Measurements from ENCODE around the gene PAPOLA.

The PAPOLA gene

DNA sequence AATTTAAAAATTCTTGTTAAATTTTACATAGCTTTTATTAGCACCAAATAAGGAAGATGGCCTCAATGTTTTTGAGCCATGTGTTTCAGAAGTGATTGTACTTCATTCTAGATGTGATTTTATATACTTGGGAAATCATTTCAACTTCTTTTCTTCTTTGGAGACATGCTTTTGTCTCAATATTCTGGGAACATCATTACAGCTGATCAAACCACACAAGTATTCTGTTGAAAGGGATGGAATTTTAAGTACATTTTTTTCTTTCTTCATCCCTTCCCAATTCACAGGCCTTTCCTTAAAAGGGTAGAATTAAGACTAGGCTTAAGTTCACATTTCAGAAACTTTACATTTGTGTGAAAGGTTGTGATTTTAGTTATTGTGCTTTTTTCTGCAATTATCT lies 66.4 kb downstream of the PAPOLA start:
- DNase-seq = no peak

DNA sequence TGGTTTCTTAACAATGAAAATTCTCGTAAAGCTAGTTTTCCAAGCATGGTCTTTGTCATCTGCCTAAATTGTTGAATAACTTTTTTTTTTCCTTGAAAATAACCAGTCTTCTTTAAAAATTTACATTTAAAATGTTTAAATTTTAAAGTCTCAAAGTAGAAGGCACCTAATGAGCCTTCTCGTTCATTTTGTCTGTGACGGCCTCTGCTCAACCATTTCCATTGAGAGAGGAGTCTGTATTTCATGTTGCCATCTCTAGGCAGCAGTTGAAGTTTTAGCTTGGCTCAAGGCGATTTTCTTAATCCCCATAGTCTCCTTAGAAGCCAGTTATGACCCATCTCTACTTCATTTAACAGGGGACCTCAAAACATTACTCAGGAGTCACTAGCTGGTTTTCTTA lies 69.1 kb downstream of the PAPOLA start:
- no peak for DNase-seq

DNA sequence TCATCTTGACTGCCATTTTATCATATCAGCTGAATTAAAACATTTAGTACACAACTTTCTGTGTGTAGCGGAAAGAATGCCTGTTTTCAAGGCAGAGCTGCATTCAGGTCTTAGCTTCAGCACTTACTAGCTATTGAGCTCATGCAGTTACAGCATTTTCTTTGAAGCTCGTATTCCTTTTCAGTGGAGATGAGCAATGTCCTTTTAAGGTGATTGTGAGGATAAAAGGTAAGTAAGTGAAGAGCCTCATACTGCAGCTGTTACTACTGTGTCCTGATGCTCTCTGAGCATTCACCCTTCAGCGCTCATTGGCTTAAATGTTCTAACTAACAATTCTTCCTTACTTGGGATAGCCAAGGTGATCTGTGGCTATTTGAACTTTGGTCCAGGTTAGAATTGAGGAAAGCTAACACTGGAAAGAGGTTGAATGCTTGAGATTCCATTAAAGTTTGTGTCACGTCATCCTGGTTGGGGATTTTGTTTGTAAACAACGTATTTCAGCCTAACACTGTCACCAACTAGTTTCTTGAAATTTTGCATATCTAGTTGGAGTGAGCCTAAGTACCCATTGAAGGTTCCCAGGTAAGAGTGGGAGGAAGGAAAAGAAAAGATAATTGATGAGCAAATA lies 71.4 kb downstream of the PAPOLA start:
- DNase-seq = no peak

DNA sequence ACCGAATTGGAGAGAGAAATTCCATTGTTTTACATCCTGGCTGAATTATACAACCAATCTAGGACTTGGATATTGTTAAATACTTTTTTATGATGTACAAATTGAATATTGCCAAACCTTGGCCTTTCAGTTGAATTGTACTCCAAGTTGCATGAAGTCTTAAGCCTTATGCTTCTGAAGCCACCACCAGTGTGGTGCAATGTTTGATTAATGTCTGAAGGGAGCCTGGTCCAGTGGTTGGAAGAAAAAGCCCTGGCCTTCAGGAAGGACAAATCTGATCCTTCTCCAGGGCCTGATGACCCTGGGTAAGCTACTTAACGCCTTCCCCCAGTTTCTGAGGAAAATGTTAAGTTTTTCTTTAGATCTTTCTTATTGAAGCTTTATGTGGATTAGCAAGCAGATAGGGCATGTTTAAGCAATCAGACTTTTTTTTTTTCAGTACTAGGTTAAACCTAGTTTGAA lies 72.0 kb downstream of the PAPOLA start:
- DNase-seq = no peak

DNA sequence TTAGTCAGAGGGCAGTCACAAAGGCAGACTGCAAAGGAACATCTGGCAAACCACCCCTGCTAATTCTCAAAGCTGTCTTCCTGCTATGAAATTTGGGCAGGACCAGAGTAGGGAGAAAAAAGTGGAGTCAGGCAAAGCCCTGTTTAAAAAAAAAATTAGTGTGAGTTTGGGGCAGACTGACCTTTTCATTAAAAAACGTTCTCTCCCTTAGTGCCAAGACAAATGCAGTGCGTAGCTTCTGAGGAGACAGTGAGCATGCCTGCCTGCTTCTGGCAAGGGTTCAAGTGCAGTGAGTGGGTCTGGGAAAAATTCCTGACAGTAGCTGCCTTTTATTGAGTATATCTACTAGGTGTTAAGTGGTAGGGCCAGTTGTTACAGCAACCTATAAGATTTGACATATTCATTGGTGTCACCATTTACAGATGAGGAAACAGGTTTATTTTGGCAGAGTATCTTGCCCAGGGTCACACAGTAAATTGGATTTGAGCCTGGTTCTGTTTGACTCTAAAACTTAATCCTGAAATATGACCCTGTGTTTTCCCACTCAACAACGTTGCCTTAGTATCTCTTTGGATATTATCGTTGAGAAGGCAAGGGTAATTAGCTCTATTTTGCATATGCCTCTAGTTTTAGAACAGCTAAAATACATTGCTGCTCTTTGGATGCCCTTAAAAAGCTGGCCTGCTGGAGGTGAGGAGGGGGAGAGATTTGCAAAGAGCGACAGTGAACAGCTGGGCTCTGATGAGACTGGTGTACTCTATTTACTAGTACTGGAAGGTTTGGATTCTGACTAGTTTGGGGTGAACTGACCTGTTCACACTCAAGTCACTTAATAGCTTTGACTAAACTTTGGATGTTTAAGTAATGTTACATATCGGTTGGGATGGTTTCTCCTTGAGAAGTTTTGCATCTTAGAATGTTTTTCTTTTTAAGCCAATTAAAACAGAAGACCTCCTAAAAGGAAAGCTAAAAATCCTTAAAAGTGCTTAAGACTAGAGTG lies 72.8 kb downstream of the PAPOLA start:
- peak; percentile 98 for DNase-seq

DNA sequence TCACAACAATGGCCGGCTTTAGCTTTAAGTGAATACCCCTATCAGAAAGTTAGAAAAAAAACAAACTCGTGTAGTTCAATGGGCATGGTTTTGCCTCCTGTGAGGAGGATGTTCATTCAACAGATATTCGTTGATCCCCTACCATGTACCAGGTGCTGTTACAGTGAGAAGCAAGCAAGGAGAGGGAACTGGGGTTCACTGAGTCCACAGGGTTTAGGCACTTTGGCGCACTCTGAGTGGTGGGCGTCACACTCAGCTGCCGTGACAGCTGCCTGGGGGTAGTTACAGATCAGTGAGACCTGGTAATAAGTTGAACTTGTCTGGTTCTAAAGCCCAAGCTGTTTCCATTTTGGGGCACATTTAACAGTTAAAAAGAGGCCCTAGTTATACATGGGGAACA lies 74.2 kb downstream of the PAPOLA start:
- no peak for DNase-seq

DNA sequence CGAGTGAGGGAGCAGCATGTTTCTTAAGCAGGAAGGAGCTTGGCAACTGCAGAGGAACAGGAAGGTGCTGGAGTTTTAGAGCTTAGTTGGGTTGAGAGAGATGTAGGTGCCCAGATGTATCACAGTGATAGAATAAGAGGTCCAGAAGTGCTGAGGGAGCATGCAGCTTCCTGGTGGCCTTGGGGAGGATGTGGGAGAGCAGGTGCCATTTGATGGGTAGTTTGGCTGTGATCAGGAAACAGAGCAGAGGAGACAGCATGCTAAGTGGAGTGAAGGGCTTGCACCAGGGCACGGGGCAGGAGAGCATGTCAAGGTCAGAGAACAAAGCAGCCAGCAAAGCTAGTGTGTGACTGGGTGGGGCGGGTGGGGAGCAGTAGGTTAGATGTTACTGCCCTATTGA lies 74.8 kb downstream of the PAPOLA start:
- no peak for DNase-seq

DNA sequence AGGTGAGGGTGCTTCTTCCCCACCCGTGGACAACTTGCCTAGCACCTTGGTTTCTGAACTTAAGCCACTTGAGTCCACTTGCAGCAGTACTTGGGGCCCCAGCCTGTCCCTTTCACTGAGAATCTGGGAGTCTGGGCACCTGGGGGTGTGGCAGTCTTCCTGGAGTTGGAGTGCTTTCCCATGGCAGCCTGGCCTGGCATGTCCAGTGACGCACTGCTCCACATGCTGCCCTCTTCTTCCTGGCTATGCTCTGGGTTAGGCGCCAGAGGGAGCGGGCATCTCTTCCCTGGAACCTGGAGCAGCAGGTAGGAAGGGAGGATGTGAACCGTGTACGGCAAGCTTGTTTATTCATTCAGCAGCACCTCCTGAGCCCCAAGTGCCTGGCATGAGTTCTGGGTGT lies 76.4 kb downstream of the PAPOLA start:
- no peak for DNase-seq

DNA sequence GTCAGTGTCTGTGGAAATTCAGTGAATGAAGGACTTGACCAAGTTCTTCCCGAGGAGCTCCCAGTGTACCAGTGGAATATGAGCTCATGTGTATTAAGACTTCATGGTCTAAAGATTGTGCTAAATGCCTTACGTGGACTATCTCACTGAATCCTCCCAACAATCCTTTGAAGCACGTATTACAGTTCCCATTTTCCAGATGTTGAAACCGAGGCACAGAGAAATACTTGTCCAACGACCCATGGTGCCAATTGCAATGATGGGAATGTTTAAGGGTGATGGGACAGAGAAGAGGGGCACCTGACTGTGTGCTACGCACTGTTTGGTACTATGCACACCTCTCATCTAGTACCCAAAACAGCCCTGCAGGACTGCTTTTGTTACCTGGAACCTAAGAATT lies 77.2 kb downstream of the PAPOLA start:
- DNase-seq = no peak

DNA sequence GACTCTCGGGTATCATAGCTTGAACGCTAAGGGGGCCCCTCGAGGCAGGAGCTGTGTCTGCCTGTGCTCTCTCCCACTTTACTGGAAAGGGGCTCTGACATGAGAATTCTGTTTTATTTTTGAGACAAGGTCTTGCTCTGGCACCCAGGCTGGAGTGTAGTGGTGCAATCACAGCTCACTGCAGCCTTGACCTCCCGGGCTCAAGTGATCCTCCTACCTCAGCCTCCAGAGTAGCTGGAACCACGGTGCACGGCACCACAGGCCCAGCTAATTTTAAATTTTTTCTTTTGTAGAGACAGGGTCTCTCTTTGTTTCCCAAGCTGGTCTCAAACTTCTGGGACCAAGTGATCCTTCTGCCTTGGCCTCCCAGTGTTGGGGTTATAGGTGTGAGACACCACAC lies 77.7 kb downstream of the PAPOLA start:
- no peak for DNase-seq

DNA sequence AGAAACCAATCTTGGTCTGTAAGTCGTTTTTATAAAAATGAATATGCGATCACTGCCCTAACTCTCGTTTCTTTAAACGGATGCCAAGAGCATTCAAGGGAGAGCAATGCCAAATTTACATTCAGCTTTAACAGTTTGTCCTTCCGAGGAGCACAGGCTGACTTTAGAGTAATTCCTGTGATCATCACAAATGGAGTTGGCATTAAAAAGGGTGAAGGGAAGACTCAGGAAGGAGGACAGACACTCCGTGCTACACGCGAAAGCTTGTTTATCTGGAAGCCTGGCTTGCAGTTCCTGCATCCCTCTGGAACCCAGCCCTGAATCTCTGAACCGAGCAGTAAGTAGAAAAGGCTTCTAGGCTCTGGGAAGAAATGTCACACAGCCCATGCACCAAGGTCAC lies 78.4 kb downstream of the PAPOLA start:
- no peak for DNase-seq

DNA sequence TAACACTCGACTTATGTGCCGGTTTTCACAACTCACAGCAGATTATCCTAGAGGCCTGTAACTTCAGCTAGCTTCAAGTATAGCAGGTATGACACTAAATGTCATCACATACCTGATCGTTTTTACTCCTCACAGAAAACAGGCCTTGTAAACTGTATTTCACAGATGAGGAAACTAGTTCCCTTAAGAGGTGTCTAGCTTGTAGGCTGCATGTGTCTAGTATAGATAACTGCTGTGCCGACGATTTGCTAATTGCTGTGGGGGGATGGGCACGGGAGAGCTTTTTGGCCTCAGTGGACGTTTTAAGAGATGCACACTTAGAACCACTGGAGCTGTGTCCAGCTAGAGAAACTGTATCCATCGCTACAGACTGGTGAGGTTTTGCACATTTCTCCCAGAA lies 78.8 kb downstream of the PAPOLA start:
- DNase-seq = no peak

DNA sequence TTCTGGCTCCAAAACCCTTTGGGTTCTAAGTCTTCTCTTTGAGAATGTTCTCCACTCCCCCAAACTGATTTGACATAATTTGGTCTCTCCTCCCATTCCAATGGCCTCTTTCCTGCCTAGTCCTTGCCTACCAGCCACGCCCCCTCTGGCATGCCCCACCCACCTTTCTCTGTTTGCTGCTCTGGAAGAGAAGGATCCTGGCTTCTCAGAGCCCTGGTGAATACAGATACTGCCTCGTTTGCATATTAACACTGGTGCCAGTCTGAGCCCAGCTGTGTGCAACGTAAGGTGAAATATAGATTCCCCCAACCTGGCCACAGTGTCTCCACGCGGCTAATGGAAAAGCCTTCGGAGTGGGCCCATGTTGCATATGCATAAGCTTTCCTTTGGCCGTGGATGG lies 79.7 kb downstream of the PAPOLA start:
- no peak for DNase-seq

DNA sequence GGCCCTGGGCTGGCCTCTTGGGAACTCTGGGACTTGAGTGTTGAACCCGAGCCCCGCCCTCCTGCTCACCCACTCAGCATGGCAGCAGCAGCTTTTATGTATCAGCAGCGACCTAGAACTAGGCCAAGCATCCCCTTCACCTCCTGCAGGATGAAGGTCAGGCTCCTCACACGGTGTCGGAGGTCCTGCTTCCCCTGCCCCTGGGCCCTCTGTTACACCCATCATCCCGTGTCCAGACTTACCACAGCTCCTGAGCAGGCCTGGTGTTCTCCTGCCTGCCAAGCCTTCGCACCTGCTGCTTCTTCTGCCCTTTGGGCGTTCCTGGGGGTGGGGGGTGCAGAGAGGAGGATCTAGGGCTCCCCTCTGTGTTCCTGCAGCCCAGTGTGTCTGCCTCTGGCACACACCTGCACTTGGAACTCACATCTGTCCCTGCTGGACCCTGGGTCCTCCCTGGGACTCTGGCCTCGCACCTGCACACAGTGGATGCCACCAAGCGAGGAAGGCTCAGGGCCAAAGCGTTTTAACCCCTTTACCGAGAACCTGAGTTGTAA lies 80.3 kb downstream of the PAPOLA start:
- DNase-seq = no peak

DNA sequence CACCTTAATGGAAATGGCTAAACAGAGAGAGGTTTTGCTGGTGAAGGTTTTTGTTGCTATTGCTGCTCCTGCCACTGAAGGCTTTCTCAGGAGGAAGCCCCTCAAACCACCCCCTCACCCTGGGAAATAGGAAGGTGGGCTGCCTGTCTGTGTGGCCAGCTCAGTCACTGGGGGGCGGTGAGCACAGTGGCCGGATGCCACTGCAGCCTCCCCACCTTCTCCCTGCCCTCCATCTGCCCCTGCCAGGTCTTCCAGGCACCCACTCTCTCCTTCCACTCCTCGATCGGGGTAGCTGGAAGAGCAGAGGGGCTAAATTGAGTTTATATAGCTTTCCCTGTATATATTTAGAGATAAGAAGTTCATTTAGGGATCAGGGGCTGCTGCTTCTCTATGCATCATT lies 80.8 kb downstream of the PAPOLA start:
- DNase-seq = no peak

DNA sequence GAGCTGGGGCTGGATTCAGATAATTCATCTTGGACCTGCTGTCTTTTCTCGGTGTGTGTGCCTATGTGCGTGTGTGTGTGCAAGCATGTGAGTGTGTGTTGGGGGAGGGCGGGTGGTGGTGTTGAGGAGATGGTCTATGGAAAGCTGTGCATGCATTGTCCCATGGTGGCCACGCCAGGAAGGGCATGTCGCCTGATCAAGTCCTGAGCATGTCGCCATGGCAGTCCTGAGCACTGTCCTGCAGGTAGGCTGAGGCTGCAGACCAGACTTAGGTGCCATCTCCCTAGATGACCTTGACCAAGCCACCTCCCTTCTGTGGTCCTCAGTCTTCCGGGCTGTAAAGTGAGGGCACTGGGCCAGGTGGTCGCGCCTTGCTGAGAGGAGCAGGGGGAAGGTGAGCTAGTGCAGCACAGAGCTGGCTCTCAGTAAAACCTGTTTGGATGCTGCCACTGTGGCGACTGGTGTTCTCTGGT lies 81.4 kb downstream of the PAPOLA start:
- DNase-seq = no peak

DNA sequence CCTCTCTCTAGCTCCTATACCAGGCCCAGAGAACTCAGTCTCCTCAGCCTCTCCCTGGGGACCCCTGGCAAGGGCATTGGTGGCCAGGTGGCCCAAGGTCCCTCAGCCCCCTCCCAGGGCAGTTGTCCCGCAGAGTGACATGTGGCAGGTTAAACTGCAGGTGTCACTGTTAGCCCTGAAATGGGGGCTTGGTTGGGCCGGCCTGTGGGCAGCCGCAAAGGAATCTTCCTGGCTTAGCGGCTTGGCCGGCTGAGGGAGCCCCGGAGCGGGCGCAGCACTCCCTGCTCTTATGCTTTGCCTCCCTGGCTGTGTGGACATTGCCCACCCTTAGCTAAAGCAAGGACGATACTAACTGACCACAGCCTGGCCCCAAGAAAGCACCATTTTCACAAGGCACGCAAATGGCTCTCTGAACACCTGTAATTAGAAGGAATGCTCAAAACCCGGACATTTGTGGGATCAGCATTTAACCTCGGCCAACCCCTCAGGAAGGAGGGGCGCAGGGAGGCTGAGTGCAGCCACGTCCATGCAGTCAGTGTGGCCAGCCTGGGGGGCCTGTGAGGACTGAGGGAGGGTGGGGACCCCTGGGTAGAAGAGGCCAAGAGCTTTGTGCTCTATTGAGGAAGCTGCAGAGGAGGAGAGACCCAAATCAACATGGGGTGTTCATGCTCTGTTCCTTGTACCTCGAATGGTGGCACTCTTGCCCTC lies 82.2 kb downstream of the PAPOLA start:
- DNase-seq = peak; percentile 54

DNA sequence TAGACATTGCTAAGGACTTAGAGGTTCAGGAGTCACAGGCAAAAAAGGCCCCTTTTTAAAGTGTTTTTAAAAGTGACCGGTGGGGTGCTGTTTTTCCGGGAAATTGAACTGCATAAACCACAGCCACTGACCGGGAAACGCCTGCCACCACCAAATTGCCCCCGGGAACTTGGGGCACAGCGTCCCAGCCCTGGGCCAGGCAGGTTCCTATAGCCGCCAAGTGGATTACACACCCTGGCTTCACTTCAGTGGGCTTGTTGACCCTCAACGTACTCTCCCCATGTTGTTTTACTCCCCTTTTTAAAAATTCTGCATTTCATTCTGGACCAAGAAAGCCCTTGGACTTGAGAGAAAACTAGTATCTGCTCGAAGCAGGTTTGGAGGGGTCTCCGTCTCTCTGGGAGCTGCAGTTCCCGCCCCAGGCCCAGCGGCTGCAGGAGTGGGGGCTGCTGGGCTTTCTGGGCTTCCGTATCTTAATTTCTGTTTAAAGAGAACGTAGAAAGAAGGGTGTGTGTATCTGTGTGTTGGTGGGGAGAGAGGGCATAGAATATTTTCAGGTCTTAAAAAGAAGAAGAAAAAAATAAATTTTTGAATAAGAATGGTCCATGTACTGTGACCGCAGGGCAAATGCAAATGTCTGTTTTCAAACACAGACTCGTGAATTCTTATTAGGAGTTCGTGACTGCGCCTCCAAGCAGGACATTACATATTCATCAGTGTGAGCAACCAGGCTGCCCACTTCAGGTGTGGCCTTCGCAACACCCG lies 82.9 kb downstream of the PAPOLA start:
- no peak for DNase-seq

DNA sequence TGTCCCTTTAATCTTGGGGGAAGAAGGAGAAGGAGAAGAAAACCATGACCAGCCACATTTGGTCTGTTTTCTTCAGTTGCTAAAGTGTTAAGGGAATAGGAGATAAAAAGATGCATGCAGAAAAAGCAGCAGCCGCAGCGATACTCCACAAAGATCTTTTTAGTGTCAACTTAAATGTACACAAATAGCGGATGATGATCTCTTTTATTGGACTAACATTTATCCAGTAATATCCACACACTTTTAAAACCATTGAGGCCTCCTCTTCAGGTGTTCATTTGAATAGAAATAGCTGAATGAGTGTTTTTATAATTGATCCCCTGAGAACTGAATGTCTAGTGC lies 83.5 kb downstream of the PAPOLA start:
- no peak for DNase-seq

DNA sequence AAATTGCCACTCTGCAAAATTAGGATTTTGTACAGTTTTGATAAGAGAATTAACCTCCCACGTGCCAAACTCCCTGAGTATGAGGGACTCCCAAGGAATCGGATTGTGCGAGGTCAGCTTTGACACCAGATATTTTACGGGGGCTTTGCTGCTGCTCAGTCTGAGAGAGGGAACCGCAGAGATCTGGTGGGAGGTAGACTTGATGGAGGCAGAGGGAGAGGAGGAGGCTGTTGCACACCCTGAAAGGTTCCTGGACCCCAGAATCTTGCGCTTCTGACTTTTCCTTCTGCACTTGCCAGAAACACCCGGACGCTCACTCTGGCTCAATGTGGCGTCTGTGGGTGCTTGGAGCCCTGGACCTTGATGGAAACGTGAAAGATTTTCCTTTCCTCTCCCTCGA lies 83.9 kb downstream of the PAPOLA start:
- DNase-seq = no peak

DNA sequence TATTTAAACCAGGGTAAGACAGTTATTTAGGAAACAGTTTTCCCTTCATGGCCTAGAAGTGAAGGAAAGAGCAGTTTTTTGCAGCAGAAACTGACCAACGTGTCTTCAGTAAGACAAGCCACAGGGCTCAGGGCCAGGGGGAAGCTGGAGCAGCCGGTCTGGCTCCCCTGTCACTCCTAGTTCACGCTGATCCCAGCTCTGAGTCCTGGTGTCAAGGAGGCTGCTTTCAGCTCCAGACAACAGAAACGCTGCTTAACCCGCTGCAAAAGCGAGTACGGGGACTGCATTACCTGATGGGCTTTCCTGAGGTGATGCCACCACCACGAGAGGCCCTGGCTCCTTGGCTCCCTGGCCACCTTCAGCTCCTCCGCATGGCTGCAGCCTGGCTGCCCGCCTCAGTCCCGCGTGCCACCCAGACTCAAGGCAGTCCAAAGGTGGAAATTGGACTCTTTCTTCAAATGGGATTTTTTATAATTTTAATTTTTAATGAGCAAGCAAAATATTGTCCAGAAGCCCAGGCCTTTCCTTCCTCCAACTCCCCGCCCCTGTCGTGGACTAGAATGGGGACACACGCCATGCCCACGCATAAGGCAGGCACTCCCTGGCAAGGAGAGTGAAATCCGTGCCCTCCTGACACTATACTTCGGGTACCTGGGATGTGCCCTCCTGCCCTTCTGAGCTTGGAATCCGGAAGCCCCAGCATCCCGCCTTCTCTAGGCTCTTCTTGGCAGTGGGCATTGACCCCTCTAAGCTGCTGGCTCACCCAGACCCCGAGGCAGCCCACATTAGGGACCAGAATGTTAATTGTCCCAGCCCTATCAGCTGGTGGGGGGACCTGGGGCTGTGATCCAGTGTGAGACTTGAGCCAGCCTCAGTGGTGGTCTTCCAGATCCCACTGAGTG lies 85.0 kb downstream of the PAPOLA start:
- no peak for DNase-seq
